Ecto neural progenitor cell (in vitro differentiated cells): ENCODE data around the gene KLHL3.

ENCODE experiments used
- DNase-seq: peaks from one replicate; pipeline ENCODE4 v3.0.0-alpha.2; 2018; ENCODE audit warnings: low spot score

Gene KLHL3

GRCh38 chr5:137632716-137633115 lies 103.2 kb downstream of the KLHL3 start:
- no peak for DNase-seq

GRCh38 chr5:137631453-137631852 lies 104.4 kb downstream of the KLHL3 start:
- DNase-seq, result no peak

- no peak for DNase-seq
These were observed 104.9 kb downstream of the KLHL3 start for GRCh38 chr5:137630972-137631370.

- no peak for DNase-seq
These were observed 105.5 kb downstream of the KLHL3 start for GRCh38 chr5:137630216-137630971.

- DNase-seq, result peak; percentile 55
These were observed 106.2 kb downstream of the KLHL3 start for GRCh38 chr5:137629646-137630045.

GRCh38 chr5:137627706-137628105 lies 108.2 kb downstream of the KLHL3 start:
- DNase-seq, result no peak

GRCh38 chr5:137627293-137627692 lies 108.6 kb downstream of the KLHL3 start:
- no peak for DNase-seq

- no peak for DNase-seq
These were observed 111.0 kb downstream of the KLHL3 start for GRCh38 chr5:137624786-137625349.

GRCh38 chr5:137622850-137623249 lies 113.0 kb downstream of the KLHL3 start:
- no peak for DNase-seq

- DNase-seq, result peak; percentile 18
These were observed 113.7 kb downstream of the KLHL3 start for GRCh38 chr5:137621861-137622823.

GRCh38 chr5:137621306-137621705 lies 114.6 kb downstream of the KLHL3 start:
- DNase-seq, result peak; percentile 3

- DNase-seq, result no peak
These were observed 116.6 kb downstream of the KLHL3 start for GRCh38 chr5:137619191-137619870.

- no peak for DNase-seq
These were observed 117.4 kb downstream of the KLHL3 start for GRCh38 chr5:137618476-137618875.

- no peak for DNase-seq
These were observed 118.2 kb downstream of the KLHL3 start for GRCh38 chr5:137617528-137618205.

- peak; percentile 29 for DNase-seq
These were observed 119.8 kb downstream of the KLHL3 start for GRCh38 chr5:137616046-137616445.

GRCh38 chr5:137615171-137615775 lies 120.6 kb downstream of the KLHL3 start:
- DNase-seq, result peak; percentile 33

- DNase-seq, result peak; percentile 32
These were observed 122.2 kb downstream of the KLHL3 start for GRCh38 chr5:137613554-137614265.

GRCh38 chr5:137612576-137612975 lies 123.3 kb downstream of the KLHL3 start:
- peak; percentile 8 for DNase-seq

- DNase-seq, result peak; percentile 25
These were observed 124.0 kb downstream of the KLHL3 start for GRCh38 chr5:137611794-137612435.
